Neural cell (in vitro differentiated cells): ENCODE data around the gene MEGF11.

ENCODE experiments used
- RAD21 ChIP-seq: fragments of 450-650 bp; conservative IDR thresholded peaks from 2 replicates; pipeline ENCODE4 v1.6.1; 2014; ENCODE audit warnings: antibody characterized with exemption, mild to moderate bottlenecking, moderate library complexity
- TF ChIP-seq, protein P1 (sequence below): fragments of 450-650 bp; IDR thresholded peaks from 2 replicates; pipeline ENCODE4 v1.5.1; 2014; ENCODE audit warnings: antibody characterized with exemption, mild to moderate bottlenecking, moderate library complexity; ENCODE audit not compliant: poor library complexity, severe bottlenecking
- TF ChIP-seq, protein P2 (sequence below): IDR thresholded peaks from 2 replicates; pipeline ENCODE4 v1.6.1; 2012; ENCODE audit warnings: borderline replicate concordance

DNA sequence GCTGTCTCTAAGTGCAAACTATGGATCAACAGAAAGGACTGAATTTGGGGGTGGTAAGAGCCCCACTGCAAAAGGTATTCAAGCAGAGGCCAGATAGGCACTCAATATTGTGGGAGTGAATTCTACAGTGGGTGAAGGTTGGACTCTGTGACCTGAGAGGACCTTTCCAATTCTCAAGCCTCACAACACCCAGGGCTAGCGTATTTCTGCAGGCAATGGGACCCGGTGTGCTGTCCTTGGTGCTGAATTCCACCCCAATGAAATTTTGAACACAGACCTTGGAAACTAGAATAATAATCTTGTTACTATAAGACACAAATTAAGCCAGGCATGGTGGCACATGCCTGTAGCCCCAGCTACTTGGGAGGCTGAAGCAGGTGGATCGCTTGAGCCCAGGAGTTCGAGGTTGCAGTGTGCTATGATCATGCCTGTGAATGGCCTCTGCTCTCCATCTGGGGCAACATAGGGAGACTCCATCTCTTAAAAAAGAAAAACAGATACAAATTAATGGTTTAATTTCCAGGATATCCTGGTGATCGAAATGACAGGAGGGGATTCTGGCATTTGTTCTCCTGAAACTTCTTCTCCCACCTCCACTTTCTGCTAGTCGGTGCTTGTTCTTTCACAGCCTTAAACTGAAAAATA, 248.8 kb downstream of the MEGF11 start:
- TF ChIP-seq, protein P1, sequence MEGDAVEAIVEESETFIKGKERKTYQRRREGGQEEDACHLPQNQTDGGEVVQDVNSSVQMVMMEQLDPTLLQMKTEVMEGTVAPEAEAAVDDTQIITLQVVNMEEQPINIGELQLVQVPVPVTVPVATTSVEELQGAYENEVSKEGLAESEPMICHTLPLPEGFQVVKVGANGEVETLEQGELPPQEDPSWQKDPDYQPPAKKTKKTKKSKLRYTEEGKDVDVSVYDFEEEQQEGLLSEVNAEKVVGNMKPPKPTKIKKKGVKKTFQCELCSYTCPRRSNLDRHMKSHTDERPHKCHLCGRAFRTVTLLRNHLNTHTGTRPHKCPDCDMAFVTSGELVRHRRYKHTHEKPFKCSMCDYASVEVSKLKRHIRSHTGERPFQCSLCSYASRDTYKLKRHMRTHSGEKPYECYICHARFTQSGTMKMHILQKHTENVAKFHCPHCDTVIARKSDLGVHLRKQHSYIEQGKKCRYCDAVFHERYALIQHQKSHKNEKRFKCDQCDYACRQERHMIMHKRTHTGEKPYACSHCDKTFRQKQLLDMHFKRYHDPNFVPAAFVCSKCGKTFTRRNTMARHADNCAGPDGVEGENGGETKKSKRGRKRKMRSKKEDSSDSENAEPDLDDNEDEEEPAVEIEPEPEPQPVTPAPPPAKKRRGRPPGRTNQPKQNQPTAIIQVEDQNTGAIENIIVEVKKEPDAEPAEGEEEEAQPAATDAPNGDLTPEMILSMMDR: no peak
- no peak for TF ChIP-seq RAD21
- TF ChIP-seq, protein P2, sequence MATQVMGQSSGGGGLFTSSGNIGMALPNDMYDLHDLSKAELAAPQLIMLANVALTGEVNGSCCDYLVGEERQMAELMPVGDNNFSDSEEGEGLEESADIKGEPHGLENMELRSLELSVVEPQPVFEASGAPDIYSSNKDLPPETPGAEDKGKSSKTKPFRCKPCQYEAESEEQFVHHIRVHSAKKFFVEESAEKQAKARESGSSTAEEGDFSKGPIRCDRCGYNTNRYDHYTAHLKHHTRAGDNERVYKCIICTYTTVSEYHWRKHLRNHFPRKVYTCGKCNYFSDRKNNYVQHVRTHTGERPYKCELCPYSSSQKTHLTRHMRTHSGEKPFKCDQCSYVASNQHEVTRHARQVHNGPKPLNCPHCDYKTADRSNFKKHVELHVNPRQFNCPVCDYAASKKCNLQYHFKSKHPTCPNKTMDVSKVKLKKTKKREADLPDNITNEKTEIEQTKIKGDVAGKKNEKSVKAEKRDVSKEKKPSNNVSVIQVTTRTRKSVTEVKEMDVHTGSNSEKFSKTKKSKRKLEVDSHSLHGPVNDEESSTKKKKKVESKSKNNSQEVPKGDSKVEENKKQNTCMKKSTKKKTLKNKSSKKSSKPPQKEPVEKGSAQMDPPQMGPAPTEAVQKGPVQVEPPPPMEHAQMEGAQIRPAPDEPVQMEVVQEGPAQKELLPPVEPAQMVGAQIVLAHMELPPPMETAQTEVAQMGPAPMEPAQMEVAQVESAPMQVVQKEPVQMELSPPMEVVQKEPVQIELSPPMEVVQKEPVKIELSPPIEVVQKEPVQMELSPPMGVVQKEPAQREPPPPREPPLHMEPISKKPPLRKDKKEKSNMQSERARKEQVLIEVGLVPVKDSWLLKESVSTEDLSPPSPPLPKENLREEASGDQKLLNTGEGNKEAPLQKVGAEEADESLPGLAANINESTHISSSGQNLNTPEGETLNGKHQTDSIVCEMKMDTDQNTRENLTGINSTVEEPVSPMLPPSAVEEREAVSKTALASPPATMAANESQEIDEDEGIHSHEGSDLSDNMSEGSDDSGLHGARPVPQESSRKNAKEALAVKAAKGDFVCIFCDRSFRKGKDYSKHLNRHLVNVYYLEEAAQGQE: peak; percentile 49
